Measurements from ENCODE around the gene GAN. TPM values are rescaled to one million over a fixed set of nuclear protein-coding genes. Genes with fewer than 3 reads are reported as not detected.

GAN gene
- total and polyA plus RNA-seq, 3 donors from 2014 or later: 2.4 to 10.9 (median 10.7) TPM

DNA sequence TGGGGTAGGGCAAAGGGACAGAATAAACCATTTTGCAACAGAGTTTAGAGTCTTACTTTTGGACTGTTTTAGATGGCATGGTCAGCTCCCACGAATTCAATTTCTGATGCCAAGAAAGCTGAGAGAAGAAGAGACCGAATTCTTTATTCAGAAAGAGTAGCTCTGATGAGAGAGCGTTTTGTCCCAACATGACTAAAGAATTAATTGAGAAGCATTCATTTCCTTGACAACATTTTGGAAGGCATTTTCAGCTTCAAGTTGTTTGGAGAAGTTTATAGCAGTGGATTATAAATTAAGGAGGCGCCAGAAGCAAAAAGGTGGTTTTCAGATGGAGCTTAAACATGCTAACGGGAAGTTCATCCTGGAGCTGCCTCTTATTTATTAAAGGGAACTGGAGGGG lies 12.2 kb downstream of the GAN start:
- no peaks in the 10 kb centered on the region for H3K9me3 ChIP-seq
- no peak overlapping the region for H3K4me3 ChIP-seq
- TF ChIP-seq, protein P1, sequence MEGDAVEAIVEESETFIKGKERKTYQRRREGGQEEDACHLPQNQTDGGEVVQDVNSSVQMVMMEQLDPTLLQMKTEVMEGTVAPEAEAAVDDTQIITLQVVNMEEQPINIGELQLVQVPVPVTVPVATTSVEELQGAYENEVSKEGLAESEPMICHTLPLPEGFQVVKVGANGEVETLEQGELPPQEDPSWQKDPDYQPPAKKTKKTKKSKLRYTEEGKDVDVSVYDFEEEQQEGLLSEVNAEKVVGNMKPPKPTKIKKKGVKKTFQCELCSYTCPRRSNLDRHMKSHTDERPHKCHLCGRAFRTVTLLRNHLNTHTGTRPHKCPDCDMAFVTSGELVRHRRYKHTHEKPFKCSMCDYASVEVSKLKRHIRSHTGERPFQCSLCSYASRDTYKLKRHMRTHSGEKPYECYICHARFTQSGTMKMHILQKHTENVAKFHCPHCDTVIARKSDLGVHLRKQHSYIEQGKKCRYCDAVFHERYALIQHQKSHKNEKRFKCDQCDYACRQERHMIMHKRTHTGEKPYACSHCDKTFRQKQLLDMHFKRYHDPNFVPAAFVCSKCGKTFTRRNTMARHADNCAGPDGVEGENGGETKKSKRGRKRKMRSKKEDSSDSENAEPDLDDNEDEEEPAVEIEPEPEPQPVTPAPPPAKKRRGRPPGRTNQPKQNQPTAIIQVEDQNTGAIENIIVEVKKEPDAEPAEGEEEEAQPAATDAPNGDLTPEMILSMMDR (IDR thresholded peaks at IDR 0.05): no peak
- no peak for TF ChIP-seq POLR2A (IDR thresholded peaks at IDR 0.05)
- H3K4me1 ChIP-seq: no peaks in the 10 kb centered on the region
- H3K27me3 ChIP-seq: no peaks in the 10 kb centered on the region
- 88 to 90% methylated on average over 5 of the region's 5 CpGs for WGBS, 2 donors
- DNase-seq: no peak
- no peak overlapping the region for H3K27ac ChIP-seq
- no peaks in the 10 kb centered on the region for H3K36me3 ChIP-seq (ENCODE audit: low read depth, missing control alignments)
- intact Hi-C loops (cut with DNase I; ENCODE audit: low total_unique reads): no loop called here

DNA sequence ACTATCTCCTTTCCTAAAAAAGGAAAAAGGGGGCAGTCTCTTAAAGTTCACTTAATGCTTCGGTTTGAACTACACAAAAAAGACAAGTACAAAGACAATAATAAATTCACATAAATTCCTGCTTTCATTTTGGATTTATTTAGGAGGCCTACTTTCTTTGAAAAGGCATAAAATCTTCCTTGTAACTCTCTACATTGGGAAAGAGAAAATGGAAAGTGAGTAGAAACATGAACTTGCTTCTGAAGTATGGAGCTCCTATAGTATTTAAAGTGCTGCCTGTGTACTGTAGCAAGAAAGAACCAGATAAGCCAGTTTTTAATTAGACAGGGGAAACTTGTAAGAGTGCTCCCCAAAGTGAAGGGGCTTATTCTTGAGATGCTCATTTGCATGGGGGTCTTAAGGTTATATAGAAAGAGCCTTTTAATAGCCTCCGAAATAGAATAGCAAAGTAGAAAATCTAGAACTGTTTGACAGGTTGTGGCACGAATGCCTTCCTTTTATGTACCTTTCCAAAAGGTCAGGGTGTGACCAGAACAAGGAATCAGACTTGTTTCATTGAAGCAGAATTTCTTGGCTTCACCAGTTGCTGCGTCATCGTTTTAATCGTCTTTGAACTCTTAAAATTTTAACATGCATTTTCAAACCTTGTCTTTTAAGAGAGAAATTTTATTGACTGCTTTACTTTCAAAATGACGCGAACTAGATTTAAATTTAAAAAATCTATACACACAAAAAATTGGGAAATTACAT lies 12.9 kb downstream of the GAN start:
- no peaks in the 10 kb centered on the region for H3K9me3 ChIP-seq
- intact Hi-C loops (cut with DNase I; ENCODE audit: low total_unique reads): no loop called here
- no peak overlapping the region for H3K27ac ChIP-seq
- no peaks in the 10 kb centered on the region for H3K36me3 ChIP-seq (ENCODE audit: low read depth, missing control alignments)
- no peaks in the 10 kb centered on the region for H3K27me3 ChIP-seq
- no peak for DNase-seq
- TF ChIP-seq POLR2A (IDR thresholded peaks at IDR 0.05): no peak
- TF ChIP-seq, protein P1 (IDR thresholded peaks at IDR 0.05): no peak
- no peaks in the 10 kb centered on the region for H3K4me1 ChIP-seq
- no peak overlapping the region for H3K4me3 ChIP-seq
- WGBS, 2 donors: 82% methylated on average over 8 of the region's 8 CpGs

DNA sequence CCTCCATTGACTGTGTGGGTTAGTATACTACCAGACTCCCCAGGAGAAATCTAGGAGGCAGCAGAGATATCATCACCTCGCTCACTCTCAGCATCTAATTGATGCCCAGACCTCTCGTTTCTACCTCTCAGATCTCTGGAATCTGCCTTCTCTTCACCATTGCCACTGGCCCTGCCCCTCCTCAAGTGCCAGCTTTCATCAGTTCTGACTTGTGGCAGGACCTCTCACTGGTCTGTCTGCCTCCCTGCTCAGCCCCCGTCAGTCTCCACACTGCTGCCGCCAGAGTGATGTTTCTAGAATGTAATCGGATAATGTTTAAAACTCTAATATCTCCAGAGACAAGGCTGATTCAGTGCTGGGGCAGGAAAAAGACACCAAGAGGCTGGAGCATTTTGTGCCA lies 15.2 kb downstream of the GAN start:
- Histone ChIP-seq H3K4me1 (no peaks in the 10 kb centered on the region), H3K27me3 (no peaks in the 10 kb centered on the region), H3K9me3 (no peaks in the 10 kb centered on the region), H3K36me3 (ENCODE audit: low read depth, missing control alignments) (no peaks in the 10 kb centered on the region), H3K4me3 (no peak overlapping the region), H3K27ac (no peak overlapping the region)
- intact Hi-C loops (cut with DNase I; ENCODE audit: low total_unique reads): no loop called here
- DNase-seq: no peak
- no peak for TF ChIP-seq POLR2A (IDR thresholded peaks at IDR 0.05)
- TF ChIP-seq, protein P1 (IDR thresholded peaks at IDR 0.05): no peak
- 84 to 93% methylated on average over 5 of the region's 5 CpGs for WGBS, 2 donors

DNA sequence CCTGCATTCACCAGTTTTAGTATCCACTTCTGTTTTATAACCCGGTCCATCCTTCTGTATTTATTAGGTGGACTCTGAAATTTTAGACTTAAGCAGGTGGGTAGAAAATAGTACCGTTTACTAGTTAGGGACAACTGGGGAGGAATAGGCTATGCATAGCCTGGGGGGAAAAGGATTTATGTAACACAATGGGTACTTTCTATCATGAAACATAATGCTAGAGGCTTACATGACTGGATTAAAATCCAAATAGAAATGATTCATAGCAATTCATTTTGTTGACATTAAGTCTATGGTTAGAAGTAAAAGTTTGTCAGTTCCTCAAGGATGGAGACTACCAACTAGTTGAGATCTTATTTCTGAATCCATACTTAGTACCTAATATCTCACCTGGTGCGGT lies 18.6 kb downstream of the GAN start:
- Histone ChIP-seq H3K36me3 (ENCODE audit: low read depth, missing control alignments) (no peaks in the 10 kb centered on the region), H3K4me3 (no peak overlapping the region), H3K9me3 (no peaks in the 10 kb centered on the region), H3K4me1 (no peaks in the 10 kb centered on the region), H3K27ac (no peak overlapping the region), H3K27me3 (no peaks in the 10 kb centered on the region)
- no peak for DNase-seq
- 95 to 96% methylated on average over 3 of the region's 3 CpGs for WGBS, 2 donors
- no peak for TF ChIP-seq POLR2A (IDR thresholded peaks at IDR 0.05)
- TF ChIP-seq, protein P1 (IDR thresholded peaks at IDR 0.05): no peak
- intact Hi-C loops (cut with DNase I; ENCODE audit: low total_unique reads): no loop called here

DNA sequence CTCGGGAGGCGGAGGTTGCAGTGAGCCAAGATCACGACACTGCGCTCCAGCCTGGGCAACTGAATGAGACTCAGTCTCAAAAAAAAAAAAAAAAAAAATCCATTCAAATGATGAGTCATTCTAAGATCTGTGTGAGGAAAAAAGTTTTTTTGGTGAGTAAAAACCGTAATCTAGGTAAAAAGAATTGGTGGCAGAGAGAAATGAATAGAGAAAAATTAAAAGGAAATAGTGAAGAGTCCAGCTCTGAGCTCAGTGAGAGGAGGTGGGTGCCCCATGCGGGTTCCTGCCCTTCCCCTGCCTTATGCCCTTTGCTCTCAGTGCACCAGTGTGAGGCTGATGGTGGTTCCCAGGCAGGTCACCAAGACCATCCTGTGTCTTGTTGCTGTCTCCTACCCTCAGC lies 20.9 kb downstream of the GAN start:
- intact Hi-C loops (cut with DNase I; ENCODE audit: low total_unique reads): no loop called here
- no peaks in the 10 kb centered on the region for H3K36me3 ChIP-seq (ENCODE audit: low read depth, missing control alignments)
- WGBS, 2 donors: 91 to 99% methylated on average over 6 of the region's 6 CpGs
- no peaks in the 10 kb centered on the region for H3K27me3 ChIP-seq
- no peaks in the 10 kb centered on the region for H3K4me1 ChIP-seq
- no peak for DNase-seq
- H3K4me3 ChIP-seq: no peak overlapping the region
- no peaks in the 10 kb centered on the region for H3K9me3 ChIP-seq
- TF ChIP-seq POLR2A (IDR thresholded peaks at IDR 0.05): no peak
- TF ChIP-seq, protein P1 (IDR thresholded peaks at IDR 0.05): no peak
- no peak overlapping the region for H3K27ac ChIP-seq

Data from testis (tissue), 3 donors.